Transverse colon (tissue), 4 donors: ENCODE data around the gene MTHFSD. TPM values are rescaled to one million over a fixed set of nuclear protein-coding genes. Genes with fewer than 3 reads are reported as not detected.

Experiments
- DNase-seq: peaks from one replicate; pipeline ENCODE4 v3.0.0-alpha.2; 2019
- H3K27ac ChIP-seq, 4 donors: fragments of 200-600 bp; sonication (generic); 2 replicates each; pipeline ENCODE4 v1.5.1; 2016 to 2018; ENCODE audit warnings: inconsistent platforms in 4 of 4
- H3K27me3 ChIP-seq: fragments of 200-600 bp; sonication (generic); 2 replicates; pipeline ENCODE4 v1.5.1; 2017; ENCODE audit warnings: inconsistent platforms
- H3K36me3 ChIP-seq, 4 donors: fragments of 200-600 bp; sonication (generic); 2 replicates each; pipeline ENCODE4 v1.5.1; 2017 to 2019; ENCODE audit warnings: inconsistent platforms in 4 of 4
- H3K4me1 ChIP-seq, 4 donors: fragments of 200-600 bp; sonication (generic); 2 replicates each; pipeline ENCODE4 v1.5.1; 2017 to 2020; ENCODE audit warnings: inconsistent platforms in 4 of 4
- H3K4me3 ChIP-seq, 4 donors: fragments of 200-600 bp; sonication (generic); 1 replicate in 1 of 4; 2 replicates in 3 of 4; pipeline versions ENCODE4 v1.5.1 to v1.6.1; 2017 to 2019; ENCODE audit warnings: inconsistent platforms in 4 of 4
- H3K9me3 ChIP-seq, 2 donors: fragments of 200-600 bp; sonication (generic); 2 replicates each; pipeline ENCODE4 v1.5.1; 2017 to 2019; ENCODE audit warnings: inconsistent platforms in 2 of 2
- EP300 ChIP-seq: sonication (generic); formaldehyde crosslinking; IDR thresholded peaks from one replicate; pipeline ENCODE4 v1.6.1; 2017; ENCODE audit warnings: antibody characterized with exemption, low read depth
- POLR2A ChIP-seq: fragments of 450-650 bp; IDR thresholded peaks from one replicate; pipeline ENCODE4 v1.6.1; 2016; ENCODE audit warnings: antibody characterized with exemption, mild to moderate bottlenecking, moderate library complexity
- POLR2AphosphoS5 ChIP-seq, 3 donors: sonication (generic); formaldehyde crosslinking; IDR thresholded peaks; one replicate each; pipeline ENCODE4 v1.6.1; 2016; ENCODE audit warnings: antibody characterized with exemption in 3 of 3
- WGBS, 2 donors: methylation state at CpG; one replicate each; pipeline ENCODE4 v1.1.5; 2018; ENCODE audit warnings: low coverage in 1 of 2; 5-methylcytosine and 5-hydroxymethylcytosine counted together
- in situ Hi-C, 4 donors: fragments of 200-750 bp; cut with MboI; loops; one replicate each; pipeline versions ENCODE4 v1.15.0 to v1.15.1; 2017; ENCODE audit warnings: low sequenced_read_pairs in 3 of 4, low pct_ligation_motif_present in 1 of 4, low pct_unique_long_range_greater_than_20kb in 1 of 4
- intact Hi-C: fragments of 100-400 bp; cut with DNase I; formaldehyde crosslinking; loops from one replicate; pipeline ENCODE4 v1.15.1; 2023; ENCODE audit warnings: low total_unique reads
- total RNA-seq, 4 donors: library from RNA; depleted of rRNA; stranded (reverse); fragments of >200 nt; gene quantifications; one replicate each; pipeline ENCODE4 v1.1.0, GENCODE V29; 2016
- TF ChIP-seq, protein P1 (sequence below), 5 experiments: fragments of 200-600 bp in 3 of 5; fragments of 450-650 bp in 2 of 5; sonication (generic) in 3 of 5; IDR thresholded peaks; 1 replicate in 2 of 5; 2 replicates in 3 of 5; pipeline ENCODE4 v1.5.1; 2016 to 2017; ENCODE audit warnings: antibody characterized with exemption in 5 of 5, inconsistent platforms in 3 of 5, mild to moderate bottlenecking in 2 of 5, moderate library complexity in 1 of 5

Gene MTHFSD
- total RNA-seq, 4 donors from 2014 or later, result 25.4 to 51.1 (median 30.0) TPM

DNA sequence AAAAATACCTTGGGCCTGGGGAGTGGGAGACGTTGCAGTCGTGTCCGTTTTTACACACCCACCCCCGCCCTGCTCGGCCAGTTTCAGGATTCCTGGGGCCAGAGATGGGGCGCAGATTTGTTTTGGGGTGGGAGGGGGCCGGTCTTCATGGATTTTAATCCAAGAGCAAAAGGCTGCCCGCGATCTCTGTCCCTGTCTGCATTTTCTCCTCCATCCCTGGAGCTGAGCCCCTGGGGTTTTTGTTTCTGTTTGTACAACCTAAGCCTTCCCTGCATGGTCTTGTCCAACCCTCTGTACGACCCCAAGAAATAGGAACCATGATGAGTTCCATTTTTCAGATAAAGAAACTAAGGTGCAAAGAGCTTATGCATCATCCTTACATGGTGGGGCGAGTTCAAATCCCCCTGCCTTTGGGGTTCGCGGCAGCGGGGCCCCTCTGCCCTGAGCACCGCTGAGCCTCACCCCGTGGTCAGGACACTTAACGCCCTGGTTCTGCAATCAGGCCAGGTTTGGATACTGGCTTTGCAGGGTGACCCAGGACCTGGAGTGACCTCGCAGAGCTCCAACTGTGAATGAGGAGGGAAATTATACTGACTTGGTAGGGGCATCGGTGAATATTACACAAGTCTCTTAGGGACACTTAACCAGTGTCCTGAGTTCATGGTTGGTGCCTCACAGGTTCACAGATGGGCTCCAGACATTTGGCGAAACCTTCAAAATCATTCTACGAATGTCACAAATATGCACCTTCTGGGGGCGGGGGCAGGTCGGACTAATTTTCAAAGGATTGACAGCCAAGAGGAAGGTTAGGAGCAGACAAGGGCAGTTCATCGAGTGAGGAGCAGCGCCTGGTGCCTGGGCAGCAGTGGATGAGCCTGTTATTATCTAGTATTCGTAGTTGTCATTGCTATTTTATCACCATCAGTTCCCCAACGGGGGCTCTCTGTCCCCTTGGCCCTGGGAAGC lies 48.9 kb downstream of the MTHFSD start:
- peak overlapping the region; percentile 50 to 84 (median 65) for H3K4me3 ChIP-seq
- in situ Hi-C loops (loop anchor here (25.0 kb wide), 4 partner anchors 169 to 694 kb away; no protein-coding TSS in a partner anchor), intact Hi-C loops (no loop called here)
- H3K27ac ChIP-seq, result peak overlapping the region; percentile 94 to 99 (median 96)
- no peak for TF ChIP-seq POLR2A
- TF ChIP-seq, protein P1, sequence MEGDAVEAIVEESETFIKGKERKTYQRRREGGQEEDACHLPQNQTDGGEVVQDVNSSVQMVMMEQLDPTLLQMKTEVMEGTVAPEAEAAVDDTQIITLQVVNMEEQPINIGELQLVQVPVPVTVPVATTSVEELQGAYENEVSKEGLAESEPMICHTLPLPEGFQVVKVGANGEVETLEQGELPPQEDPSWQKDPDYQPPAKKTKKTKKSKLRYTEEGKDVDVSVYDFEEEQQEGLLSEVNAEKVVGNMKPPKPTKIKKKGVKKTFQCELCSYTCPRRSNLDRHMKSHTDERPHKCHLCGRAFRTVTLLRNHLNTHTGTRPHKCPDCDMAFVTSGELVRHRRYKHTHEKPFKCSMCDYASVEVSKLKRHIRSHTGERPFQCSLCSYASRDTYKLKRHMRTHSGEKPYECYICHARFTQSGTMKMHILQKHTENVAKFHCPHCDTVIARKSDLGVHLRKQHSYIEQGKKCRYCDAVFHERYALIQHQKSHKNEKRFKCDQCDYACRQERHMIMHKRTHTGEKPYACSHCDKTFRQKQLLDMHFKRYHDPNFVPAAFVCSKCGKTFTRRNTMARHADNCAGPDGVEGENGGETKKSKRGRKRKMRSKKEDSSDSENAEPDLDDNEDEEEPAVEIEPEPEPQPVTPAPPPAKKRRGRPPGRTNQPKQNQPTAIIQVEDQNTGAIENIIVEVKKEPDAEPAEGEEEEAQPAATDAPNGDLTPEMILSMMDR (IDR thresholded peaks at IDR 0.05), result no peak
- TF ChIP-seq EP300, result no peak
- TF ChIP-seq POLR2AphosphoS5 (IDR thresholded peaks at IDR 0.05), result no peak
- no peak for DNase-seq
- peaks cover 98% of the 10 kb centered on the region for H3K27me3 ChIP-seq
- 19% methylated on average over 6 to 22 of the region's 27 CpGs for WGBS, 2 donors
- no peaks in the 10 kb centered on the region for H3K36me3 ChIP-seq
- H3K4me1 ChIP-seq, result peaks cover 0 to 20% (median 4%) of the 10 kb centered on the region in 4 donors
- H3K9me3 ChIP-seq, result no peaks in the 10 kb centered on the region

DNA sequence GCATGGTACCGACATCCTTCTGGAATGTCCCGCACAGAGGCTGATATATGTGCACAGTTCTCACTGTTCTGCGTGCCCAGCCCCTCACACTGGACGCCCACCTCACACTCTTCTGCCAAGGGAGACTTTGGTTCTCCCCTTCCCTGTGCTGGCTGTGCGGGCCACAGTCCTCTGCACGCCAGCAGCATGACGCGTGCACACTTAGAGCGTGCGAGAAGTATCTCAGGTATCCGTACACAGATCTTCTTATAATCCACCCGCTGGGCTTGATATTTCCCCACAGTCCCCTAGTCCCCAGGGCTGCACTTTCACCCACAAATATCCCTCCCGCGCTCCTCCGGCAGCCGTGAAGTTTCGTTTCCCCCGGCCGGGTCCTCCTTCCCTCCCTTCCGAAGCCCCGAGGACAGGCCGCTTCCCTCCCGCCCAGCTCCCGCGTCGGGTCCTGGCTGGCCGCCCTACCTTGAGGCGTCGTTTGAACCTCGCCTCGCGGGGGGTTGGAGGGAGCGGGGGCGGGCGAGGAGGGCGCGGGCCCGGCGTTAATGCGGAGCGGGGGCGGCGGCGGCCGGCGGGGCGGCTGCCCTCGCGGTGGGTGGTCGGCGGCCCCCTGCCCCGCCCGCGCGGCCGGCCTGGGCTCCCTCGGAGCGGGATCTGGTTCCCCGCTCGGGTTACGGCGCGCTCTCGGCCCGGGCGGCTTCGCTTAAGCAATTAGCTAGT lies 49.7 kb downstream of the MTHFSD start:
- intact Hi-C loops, result no loop called here
- H3K27me3 ChIP-seq, result peaks cover 98% of the 10 kb centered on the region
- H3K36me3 ChIP-seq, result no peaks in the 10 kb centered on the region
- peak overlapping the region; percentile 20 to 69 (median 43) for H3K4me3 ChIP-seq
- WGBS, 2 donors, result 2% methylated on average over 44 of the region's 67 CpGs; no CpG with 5 or more reads in 1 of the 2 donors
- TF ChIP-seq EP300 (no peak), POLR2AphosphoS5 (IDR thresholded peaks at IDR 0.05) (no peak), POLR2A (no peak)
- TF ChIP-seq, protein P1 (IDR thresholded peaks at IDR 0.05), result no peak
- no peaks in the 10 kb centered on the region for H3K9me3 ChIP-seq
- in situ Hi-C loops, result loop anchor here (25.0 kb wide), 4 partner anchors 168 to 693 kb away; no protein-coding TSS in a partner anchor
- H3K4me1 ChIP-seq, result peaks cover 0 to 20% (median 5%) of the 10 kb centered on the region in 4 donors
- DNase-seq, result no peak
- H3K27ac ChIP-seq, result peak overlapping the region; percentile 94 to 99 (median 96)

DNA sequence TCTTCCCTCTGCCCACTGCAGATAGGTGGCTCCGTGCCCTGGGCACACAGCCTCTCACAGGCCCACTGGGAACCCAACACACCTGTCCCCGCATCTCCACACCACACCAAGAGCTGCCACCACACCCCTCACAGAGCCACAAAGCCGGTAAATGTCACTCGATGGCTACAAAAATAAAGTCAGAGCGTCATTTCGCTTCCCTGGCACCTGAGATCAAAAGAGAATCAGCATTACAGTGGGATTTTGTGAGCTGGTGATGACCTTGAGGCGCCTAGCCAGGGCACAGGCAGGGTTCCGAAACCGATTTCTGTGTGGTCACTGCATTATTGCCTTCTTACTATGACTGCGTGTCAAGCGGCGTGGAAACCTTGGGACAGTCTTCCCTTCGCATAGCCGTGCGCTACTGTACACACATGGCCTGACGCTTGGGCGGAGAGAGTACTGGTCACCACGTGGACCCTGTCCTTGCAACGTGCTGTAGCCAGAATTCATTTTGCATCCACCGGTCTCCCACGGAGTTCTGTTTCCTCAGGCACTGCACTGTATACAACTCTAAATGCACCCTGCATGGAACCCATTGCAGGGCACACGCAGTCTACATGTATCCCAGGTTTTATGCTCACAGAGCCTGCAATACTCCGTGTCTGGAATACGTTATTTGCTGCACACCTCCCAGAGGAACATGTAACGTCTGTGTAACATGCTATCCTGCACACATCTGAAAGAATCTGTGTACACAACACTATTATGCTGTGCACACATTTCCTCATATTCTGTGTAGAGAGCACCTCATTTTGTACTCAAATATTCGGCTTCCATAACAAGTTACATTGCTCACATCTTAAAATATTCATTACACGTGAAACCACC lies 50.5 kb downstream of the MTHFSD start:
- H3K27ac ChIP-seq, result peak overlapping the region; percentile 94 to 99 (median 96)
- peak overlapping the region; percentile 3 to 69 (median 34) for H3K4me3 ChIP-seq
- H3K27me3 ChIP-seq, result peaks cover 98% of the 10 kb centered on the region
- DNase-seq, result no peak
- intact Hi-C loops (loop anchor here (5.0 kb wide), 1 partner anchor 202 kb away; no protein-coding TSS in a partner anchor), in situ Hi-C loops (loop anchor here (25.0 kb wide), 4 partner anchors 167 to 692 kb away; no protein-coding TSS in a partner anchor)
- peaks cover 0 to 13% (median 4%) of the 10 kb centered on the region in 4 donors for H3K4me1 ChIP-seq
- 19 to 27% methylated on average over 8 to 27 of the region's 27 CpGs for WGBS, 2 donors
- H3K9me3 ChIP-seq, result no peaks in the 10 kb centered on the region
- TF ChIP-seq POLR2AphosphoS5 (IDR thresholded peaks at IDR 0.05) (peak; percentile 35 to 50 (median 42)), POLR2A (no peak)
- TF ChIP-seq, protein P1 (IDR thresholded peaks at IDR 0.05), result no peak
- H3K36me3 ChIP-seq, result no peaks in the 10 kb centered on the region
